PC-9 (cell line): Measurements from ENCODE around the gene TTC4. TPM values are rescaled to one million over a fixed set of nuclear protein-coding genes. Genes with fewer than 3 reads are reported as not detected.

Source experiments
- BruUV-seq: library from RNA; stranded (reverse); fragments of 400-500 nt; replicated peaks from 2 replicates; lab custom pipeline; 2021; lab: Mats Ljungman, UMichigan
- CTCF ChIA-PET: fragments of 300-600 bp; sonication (Branson Sonifier 250); formaldehyde crosslinking; loops from one replicate; lab custom pipeline; 2022; ENCODE audit warnings: antibody characterized with exemption; lab: Charles Lee
- POLR2A ChIA-PET: fragments of 300-600 bp; sonication (Branson Sonifier 250); formaldehyde crosslinking; loops from one replicate; lab custom pipeline; 2022; ENCODE audit warnings: antibody characterized with exemption; ENCODE audit not compliant: unreplicated experiment; lab: Charles Lee
- DNase-seq, 2 experiments: peaks; one replicate each; pipeline versions ENCODE4 v3.0.0 to v3.0.0-alpha.2; 2015 to 2022; ENCODE audit warnings: mixed read lengths in 1 of 2
- H2AFZ ChIP-seq: fragments of 200-600 bp; sonication (generic); 2 replicates; pipeline ENCODE4 v1.8.1; 2017; ENCODE audit warnings: antibody characterized with exemption
- H3F3A ChIP-seq: fragments of 200-600 bp; sonication (generic); 2 replicates; pipeline ENCODE4 v1.8.1; 2017; ENCODE audit warnings: antibody characterized with exemption, mild to moderate bottlenecking, low read depth; ENCODE audit not compliant: insufficient read depth
- H3K27ac ChIP-seq: fragments of 200-600 bp; sonication (generic); 2 replicates; pipeline ENCODE4 v1.6.1; 2016; ENCODE audit warnings: mixed run types
- H3K27me3 ChIP-seq: fragments of 200-600 bp; sonication (generic); 2 replicates; pipeline ENCODE4 v1.6.1; 2016; ENCODE audit warnings: low read depth, mixed run types; ENCODE audit not compliant: insufficient read depth
- H3K36me3 ChIP-seq: fragments of 200-600 bp; sonication (generic); 2 replicates; pipeline ENCODE4 v1.6.1; 2016; ENCODE audit warnings: low read depth, mixed run types
- H3K4me1 ChIP-seq: fragments of 200-600 bp; sonication (generic); replicated peaks from 2 replicates; pipeline ENCODE4 v1.6.1; 2016; ENCODE audit warnings: mixed run types; ENCODE audit not compliant: insufficient read depth
- H3K4me2 ChIP-seq: fragments of 200-600 bp; sonication (generic); 2 replicates; pipeline ENCODE4 v1.6.1; 2017; ENCODE audit warnings: mixed run types
- H3K4me3 ChIP-seq: fragments of 200-600 bp; sonication (generic); 2 replicates; pipeline ENCODE4 v1.6.1; 2016; ENCODE audit warnings: mixed run types
- H3K79me2 ChIP-seq: fragments of 200-600 bp; sonication (generic); 2 replicates; pipeline ENCODE4 v1.6.1; 2017; ENCODE audit warnings: low read depth, mixed run types
- H3K9me2 ChIP-seq: fragments of 200-600 bp; sonication (generic); 2 replicates; pipeline ENCODE4 v1.8.1; 2017; ENCODE audit warnings: mild to moderate bottlenecking; ENCODE audit not compliant: insufficient read depth
- H3K9me3 ChIP-seq: fragments of 200-600 bp; sonication (generic); 2 replicates; pipeline ENCODE4 v1.8.1; 2016; ENCODE audit warnings: low read depth; ENCODE audit not compliant: insufficient read depth
- H4K20me1 ChIP-seq: fragments of 200-600 bp; sonication (generic); 2 replicates; pipeline ENCODE4 v1.8.1; 2017; ENCODE audit not compliant: insufficient read depth
- EZH2 ChIP-seq: fragments of 200-600 bp; sonication (generic); IDR thresholded peaks from 2 replicates; pipeline ENCODE4 v1.8.0; 2017; ENCODE audit warnings: antibody characterized with exemption, low read depth
- intact Hi-C: fragments of 100-400 bp; cut with micrococcal nuclease; formaldehyde crosslinking; loops from one replicate; pipeline ENCODE4 v1.10.0; 2022; ENCODE audit not compliant: unreplicated experiment
- total RNA-seq: library from RNA; stranded (reverse); gene quantifications from 2 replicates; pipeline ENCODE4 v1.2.3, GENCODE V29; 2021
- TF ChIP-seq, protein P1 (sequence below): fragments of 200-600 bp; sonication (generic); conservative IDR thresholded peaks from 2 replicates; pipeline ENCODE4 v1.6.1; 2017; ENCODE audit warnings: mixed run types, antibody characterized with exemption, mild to moderate bottlenecking, moderate library complexity

The TTC4 gene
- total RNA-seq, 1 experiment from 2014 or later, result 31.5 TPM

DNA sequence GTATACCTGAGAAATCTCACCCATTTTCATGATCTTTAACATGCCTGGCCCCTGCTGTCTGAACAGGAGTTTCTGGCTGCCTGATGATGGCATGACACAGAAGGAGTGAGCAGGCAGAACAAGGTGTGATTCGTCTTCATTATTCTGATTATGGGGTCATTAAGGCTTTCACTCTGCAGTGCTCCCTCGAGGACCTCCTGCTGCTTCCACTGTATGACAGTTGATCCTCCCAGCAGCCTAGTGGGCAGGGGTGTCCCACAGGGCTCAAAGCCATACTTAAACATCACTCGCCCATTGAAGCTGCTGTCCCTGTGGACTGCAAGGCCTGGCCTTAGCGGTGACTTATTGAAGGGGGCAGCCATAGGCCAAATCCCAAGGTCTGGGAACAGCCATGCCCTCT lies 61.4 kb downstream of the TTC4 start:
- Histone ChIP-seq H3K9me3 (no peaks in the 10 kb centered on the region), H3K36me3 (0 out of 2 replicates have a peak, but pooled peaks cover 4% of the 10 kb centered on the region), H3K27ac (no peak overlapping the region), H3F3A (no peaks in the 10 kb centered on the region), H3K9me2 (no peaks in the 10 kb centered on the region), H2AFZ (no peak overlapping the region), H3K4me2 (no peak overlapping the region), H3K79me2 (no peaks in the 10 kb centered on the region), H3K4me1 (no peaks in the 10 kb centered on the region), H3K4me3 (no peak overlapping the region), H3K27me3 (no peaks in the 10 kb centered on the region), H4K20me1 (no peaks in the 10 kb centered on the region)
- no peak for DNase-seq
- intact Hi-C loops, result no loop called here
- ChIA-PET POLR2A (no interaction called here), CTCF (no interaction called here)
- BruUV-seq, result no TSS peak
- TF ChIP-seq EZH2, result no peak
- TF ChIP-seq, protein P1, sequence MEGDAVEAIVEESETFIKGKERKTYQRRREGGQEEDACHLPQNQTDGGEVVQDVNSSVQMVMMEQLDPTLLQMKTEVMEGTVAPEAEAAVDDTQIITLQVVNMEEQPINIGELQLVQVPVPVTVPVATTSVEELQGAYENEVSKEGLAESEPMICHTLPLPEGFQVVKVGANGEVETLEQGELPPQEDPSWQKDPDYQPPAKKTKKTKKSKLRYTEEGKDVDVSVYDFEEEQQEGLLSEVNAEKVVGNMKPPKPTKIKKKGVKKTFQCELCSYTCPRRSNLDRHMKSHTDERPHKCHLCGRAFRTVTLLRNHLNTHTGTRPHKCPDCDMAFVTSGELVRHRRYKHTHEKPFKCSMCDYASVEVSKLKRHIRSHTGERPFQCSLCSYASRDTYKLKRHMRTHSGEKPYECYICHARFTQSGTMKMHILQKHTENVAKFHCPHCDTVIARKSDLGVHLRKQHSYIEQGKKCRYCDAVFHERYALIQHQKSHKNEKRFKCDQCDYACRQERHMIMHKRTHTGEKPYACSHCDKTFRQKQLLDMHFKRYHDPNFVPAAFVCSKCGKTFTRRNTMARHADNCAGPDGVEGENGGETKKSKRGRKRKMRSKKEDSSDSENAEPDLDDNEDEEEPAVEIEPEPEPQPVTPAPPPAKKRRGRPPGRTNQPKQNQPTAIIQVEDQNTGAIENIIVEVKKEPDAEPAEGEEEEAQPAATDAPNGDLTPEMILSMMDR, result no peak

DNA sequence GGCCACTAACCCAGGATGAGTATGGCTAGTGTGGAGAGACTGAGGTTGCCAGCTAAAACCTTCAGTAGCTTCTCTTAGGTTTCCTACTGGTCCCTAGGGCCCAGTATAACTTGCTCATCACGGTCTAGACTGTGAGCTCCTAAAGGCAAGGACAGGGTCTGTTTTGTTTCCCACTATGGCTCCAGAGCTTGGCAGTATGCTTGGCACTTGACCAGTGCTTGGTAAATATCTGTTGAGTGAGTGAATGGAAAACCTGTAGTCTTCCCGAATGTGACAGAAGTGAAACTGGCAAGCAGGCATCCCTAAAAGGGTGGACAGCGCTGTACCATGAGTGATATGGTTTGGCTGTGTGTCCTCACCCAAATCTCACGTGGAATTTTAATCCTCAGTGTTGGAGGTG lies 61.8 kb downstream of the TTC4 start:
- Histone ChIP-seq H3F3A (no peaks in the 10 kb centered on the region), H3K27ac (no peak overlapping the region), H2AFZ (no peak overlapping the region), H4K20me1 (no peaks in the 10 kb centered on the region), H3K36me3 (0 out of 2 replicates have a peak, but pooled peaks cover 4% of the 10 kb centered on the region), H3K4me2 (no peak overlapping the region), H3K4me3 (no peak overlapping the region), H3K79me2 (no peaks in the 10 kb centered on the region), H3K9me3 (no peaks in the 10 kb centered on the region), H3K9me2 (no peaks in the 10 kb centered on the region), H3K4me1 (no peaks in the 10 kb centered on the region), H3K27me3 (no peaks in the 10 kb centered on the region)
- ChIA-PET CTCF (interaction anchor here (0.5 kb wide), 1 partner anchor 408 kb away, joined by 5 read pairs; no protein-coding TSS in a partner anchor), POLR2A (no interaction called here)
- intact Hi-C loops, result no loop called here
- no TSS peak for BruUV-seq
- no peak for DNase-seq
- no peak for TF ChIP-seq EZH2
- TF ChIP-seq, protein P1, result no peak

DNA sequence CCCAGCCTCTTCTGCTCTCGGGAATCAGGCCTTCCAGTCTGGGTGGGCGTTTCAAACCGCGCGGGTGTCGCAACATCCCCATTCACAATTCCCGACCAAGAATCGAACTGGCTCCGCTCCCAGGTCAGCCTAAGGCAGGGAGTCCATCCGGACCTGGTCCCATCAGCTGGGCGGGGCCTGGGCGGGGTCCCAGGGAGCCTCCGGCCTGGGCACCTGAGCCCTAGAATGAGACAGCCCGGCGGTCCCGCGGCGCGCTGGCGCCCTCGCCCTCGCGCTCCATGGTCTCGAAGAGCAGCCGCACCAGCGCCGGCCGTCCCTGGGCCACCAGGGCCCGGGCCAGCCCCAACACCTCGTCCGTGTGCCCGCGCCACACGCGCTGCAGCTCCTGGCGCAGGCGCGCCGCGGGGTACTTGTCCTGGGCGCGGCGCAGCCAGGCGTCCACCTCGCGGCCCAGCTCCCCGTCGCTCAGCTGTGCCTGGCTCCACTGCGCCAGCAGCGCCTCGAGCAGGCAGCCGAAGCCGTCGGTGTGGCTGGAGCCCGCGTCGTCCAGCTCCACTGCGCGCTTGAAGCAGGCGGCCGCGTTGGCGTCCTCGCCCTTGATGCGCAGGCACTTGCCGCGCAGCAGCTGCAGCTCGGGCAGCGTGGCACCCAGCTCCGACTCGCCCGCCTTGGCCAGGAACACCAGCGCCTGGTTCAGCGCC lies 65.5 kb downstream of the TTC4 start:
- CTCF ChIA-PET, result no interaction called here
- Histone ChIP-seq H3K27ac (no peak overlapping the region), H3K36me3 (0 out of 2 replicates have a peak, but pooled peaks cover 4% of the 10 kb centered on the region), H4K20me1 (no peaks in the 10 kb centered on the region), H3K9me3 (no peaks in the 10 kb centered on the region), H3K4me1 (no peaks in the 10 kb centered on the region), H3F3A (no peaks in the 10 kb centered on the region), H3K9me2 (no peaks in the 10 kb centered on the region), H2AFZ (no peak overlapping the region), H3K79me2 (no peaks in the 10 kb centered on the region), H3K4me3 (no peak overlapping the region), H3K4me2 (no peak overlapping the region), H3K27me3 (no peaks in the 10 kb centered on the region)
- POLR2A ChIA-PET, result no interaction called here
- no peak for DNase-seq
- no TSS peak for BruUV-seq
- intact Hi-C loops, result no loop called here
- TF ChIP-seq, protein P1, result no peak
- TF ChIP-seq EZH2, result no peak
